Measurements from ENCODE around the gene PGAP2.

The PGAP2 gene

GRCh38 chr11:3834349-3834663 lies 25.9 kb downstream of the PGAP2 start:
- no peak for DNase-seq

GRCh38 chr11:3834664-3835461 lies 26.5 kb downstream of the PGAP2 start:
- DNase-seq: peak; percentile 50

- no peak for DNase-seq
Measured at GRCh38 chr11:3835751-3836150, 27.4 kb downstream of the PGAP2 start.

- DNase-seq: peak; percentile 73
Measured at GRCh38 chr11:3836903-3837302, 28.5 kb downstream of the PGAP2 start.

- no peak for DNase-seq
Measured at GRCh38 chr11:3837793-3838192, 29.4 kb downstream of the PGAP2 start.

- no peak for DNase-seq
Measured at GRCh38 chr11:3838504-3838903, 30.1 kb downstream of the PGAP2 start.

- peak; percentile 47 for DNase-seq
Measured at GRCh38 chr11:3840004-3840869, 31.9 kb downstream of the PGAP2 start.

GRCh38 chr11:3840870-3841425 lies 32.6 kb downstream of the PGAP2 start, which contains the start of gene RHOG:
TSS of gene RHOG (minus strand) at chr11:3840959. CDS start at chr11:3828138, 12,821 bp downstream.
- no peak for DNase-seq

GRCh38 chr11:3841426-3842350 lies 33.3 kb downstream of the PGAP2 start:
- DNase-seq: peak; percentile 93

- no peak for DNase-seq
Measured at GRCh38 chr11:3843326-3843725, 35.0 kb downstream of the PGAP2 start.

- no peak for DNase-seq
Measured at GRCh38 chr11:3845246-3845645, 36.9 kb downstream of the PGAP2 start.

- no peak for DNase-seq
Measured at GRCh38 chr11:3845670-3846069, 37.3 kb downstream of the PGAP2 start.

GRCh38 chr11:3849297-3849874 lies 41.0 kb downstream of the PGAP2 start:
- peak; percentile 72 for DNase-seq

- DNase-seq: no peak
Measured at GRCh38 chr11:3853545-3853842, 45.1 kb downstream of the PGAP2 start.

- peak; percentile 84 for DNase-seq
Measured at GRCh38 chr11:3853899-3854659, 45.7 kb downstream of the PGAP2 start.

- DNase-seq: no peak
Measured at GRCh38 chr11:3854660-3854976, 46.3 kb downstream of the PGAP2 start.

- DNase-seq: peak; percentile 99
Measured at GRCh38 chr11:3854977-3855807, 46.8 kb downstream of the PGAP2 start, which contains the start of gene STIM1. TSS of gene STIM1 (plus strand) at chr11:3855664. CDS start at chr11:3856271, 607 bp downstream.

- DNase-seq: peak; percentile 65
Measured at GRCh38 chr11:3855808-3856491, 47.6 kb downstream of the PGAP2 start.

- no peak for DNase-seq
Measured at GRCh38 chr11:3856856-3857553, 48.6 kb downstream of the PGAP2 start.

Measured in activated CD4-positive, alpha-beta T cell treated with anti-CD3 and anti-CD28 coated beads, Interleukin-2, Interleukin-6, amounts not matched to agents 100 ng/mL and 50 ng/mL, durations not matched to agents 16 hours and 8 hours (primary cell).